Measurements from ENCODE around the gene MSI2.

MSI2 gene

DNA sequence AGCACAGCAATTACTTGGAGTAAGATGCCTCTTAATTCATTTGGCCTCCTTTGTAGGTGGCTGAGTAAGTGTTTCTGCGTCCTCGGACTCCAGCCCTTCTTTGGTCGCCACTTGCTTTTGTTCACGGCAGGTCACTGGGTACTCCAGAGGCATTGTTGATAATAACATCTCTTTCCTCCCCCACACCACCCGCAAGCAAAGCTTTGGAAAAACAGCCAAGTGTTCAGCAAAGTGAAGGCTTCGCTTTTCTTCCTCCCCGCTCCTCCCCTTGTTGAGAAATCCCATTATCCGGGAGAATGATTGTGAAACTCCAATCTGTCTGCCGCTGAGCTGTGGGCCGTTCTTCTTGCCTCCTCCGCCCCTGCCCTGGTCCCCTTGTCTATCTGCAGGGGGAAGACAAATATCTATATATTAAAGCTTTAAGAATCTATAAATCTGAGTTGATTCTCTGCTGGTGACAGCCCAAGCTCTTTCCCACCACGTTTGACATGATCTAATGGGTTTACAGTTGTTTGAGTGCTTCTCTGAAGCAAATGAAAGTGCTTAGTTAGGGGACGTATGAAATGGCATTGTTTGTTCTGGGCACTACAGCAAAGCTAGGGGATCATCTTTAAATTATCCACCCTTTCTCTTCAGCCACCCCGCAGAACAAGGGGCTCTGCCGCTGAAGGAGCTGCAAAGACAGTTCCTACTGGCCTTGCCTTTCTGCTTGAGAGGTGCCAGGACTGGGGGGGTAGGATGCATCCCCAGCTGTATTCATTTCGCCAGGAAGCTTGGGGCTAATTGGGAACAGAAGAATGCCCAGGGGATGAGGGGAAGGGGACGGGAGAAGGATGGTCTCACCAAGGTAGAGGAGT, 321.7 kb downstream of the MSI2 start:
- Histone ChIP-seq H3K4me3 (ENCODE audit: low read length) (no peak overlapping the region), H3K36me3 (ENCODE audit: control insufficient read depth, insufficient read depth, low read length) (no peaks in the 10 kb centered on the region), H3K4me1 (ENCODE audit: control insufficient read depth, insufficient read depth, low read length) (peaks cover 4% of the 10 kb centered on the region), H3K9ac (ENCODE audit: low read length) (no peak overlapping the region), H3K27me3 (ENCODE audit: control insufficient read depth, insufficient read depth, low read length) (no peaks in the 10 kb centered on the region), H3K9me3 (ENCODE audit: control insufficient read depth, low read length) (no peaks in the 10 kb centered on the region)

DNA sequence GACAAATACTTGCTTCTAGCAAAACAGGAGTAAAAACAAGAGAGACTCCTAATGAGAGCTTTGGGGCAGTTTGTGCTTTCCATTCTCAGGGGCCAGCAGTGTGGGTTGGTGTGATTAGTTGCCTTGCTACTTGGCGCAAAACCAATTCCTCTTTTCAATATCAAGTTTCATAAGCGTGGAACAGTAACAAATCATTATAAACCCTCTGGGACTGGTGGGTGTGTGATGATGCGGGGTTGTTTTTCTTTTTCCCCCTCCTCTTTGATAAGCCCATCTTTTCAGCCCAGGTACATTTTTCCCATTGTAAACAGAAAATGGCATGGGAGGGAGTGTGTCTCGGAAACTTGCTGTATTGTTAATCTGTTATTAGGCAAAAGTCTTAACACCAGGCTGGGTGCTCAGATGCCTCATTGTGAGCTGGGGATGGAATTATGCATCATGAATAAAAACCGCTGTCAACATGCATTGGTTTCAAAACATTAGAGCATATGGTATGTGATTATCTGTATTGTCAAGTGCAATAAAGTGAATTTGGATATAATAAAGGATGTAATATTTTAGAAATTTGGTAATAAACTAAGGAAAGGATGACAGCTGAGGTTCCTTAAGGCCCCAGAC, 322.4 kb downstream of the MSI2 start:
- Histone ChIP-seq H3K27me3 (ENCODE audit: control insufficient read depth, insufficient read depth, low read length) (no peaks in the 10 kb centered on the region), H3K4me3 (ENCODE audit: low read length) (no peak overlapping the region), H3K4me1 (ENCODE audit: control insufficient read depth, insufficient read depth, low read length) (peaks cover 4% of the 10 kb centered on the region), H3K36me3 (ENCODE audit: control insufficient read depth, insufficient read depth, low read length) (no peaks in the 10 kb centered on the region), H3K9ac (ENCODE audit: low read length) (no peak overlapping the region), H3K9me3 (ENCODE audit: control insufficient read depth, low read length) (no peaks in the 10 kb centered on the region)

DNA sequence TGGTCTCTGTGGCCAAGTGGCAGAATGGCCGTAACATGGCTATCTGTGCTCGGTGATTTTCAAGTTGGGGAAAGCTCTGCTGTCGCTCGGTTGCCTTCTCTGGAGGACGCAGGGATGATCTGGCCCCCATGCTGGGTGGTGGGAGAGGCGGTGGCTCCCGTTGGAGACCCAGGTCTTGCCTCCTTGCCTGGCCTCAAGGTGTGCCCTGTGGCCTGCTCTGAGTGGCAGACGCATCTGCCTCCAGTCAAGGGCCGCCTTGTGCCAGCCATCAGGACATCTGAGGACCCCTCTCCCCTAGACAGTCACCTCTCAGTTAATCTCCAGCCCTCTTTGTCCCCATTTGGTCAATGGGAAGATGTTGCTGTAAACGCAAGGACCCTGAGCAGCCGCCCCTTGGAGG, 322.9 kb downstream of the MSI2 start:
- no peaks in the 10 kb centered on the region for H3K36me3 ChIP-seq (ENCODE audit: control insufficient read depth, insufficient read depth, low read length)
- H3K4me3 ChIP-seq (ENCODE audit: low read length), result no peak overlapping the region
- H3K4me1 ChIP-seq (ENCODE audit: control insufficient read depth, insufficient read depth, low read length), result peaks cover 4% of the 10 kb centered on the region
- no peaks in the 10 kb centered on the region for H3K27me3 ChIP-seq (ENCODE audit: control insufficient read depth, insufficient read depth, low read length)
- no peak overlapping the region for H3K9ac ChIP-seq (ENCODE audit: low read length)
- no peaks in the 10 kb centered on the region for H3K9me3 ChIP-seq (ENCODE audit: control insufficient read depth, low read length)

DNA sequence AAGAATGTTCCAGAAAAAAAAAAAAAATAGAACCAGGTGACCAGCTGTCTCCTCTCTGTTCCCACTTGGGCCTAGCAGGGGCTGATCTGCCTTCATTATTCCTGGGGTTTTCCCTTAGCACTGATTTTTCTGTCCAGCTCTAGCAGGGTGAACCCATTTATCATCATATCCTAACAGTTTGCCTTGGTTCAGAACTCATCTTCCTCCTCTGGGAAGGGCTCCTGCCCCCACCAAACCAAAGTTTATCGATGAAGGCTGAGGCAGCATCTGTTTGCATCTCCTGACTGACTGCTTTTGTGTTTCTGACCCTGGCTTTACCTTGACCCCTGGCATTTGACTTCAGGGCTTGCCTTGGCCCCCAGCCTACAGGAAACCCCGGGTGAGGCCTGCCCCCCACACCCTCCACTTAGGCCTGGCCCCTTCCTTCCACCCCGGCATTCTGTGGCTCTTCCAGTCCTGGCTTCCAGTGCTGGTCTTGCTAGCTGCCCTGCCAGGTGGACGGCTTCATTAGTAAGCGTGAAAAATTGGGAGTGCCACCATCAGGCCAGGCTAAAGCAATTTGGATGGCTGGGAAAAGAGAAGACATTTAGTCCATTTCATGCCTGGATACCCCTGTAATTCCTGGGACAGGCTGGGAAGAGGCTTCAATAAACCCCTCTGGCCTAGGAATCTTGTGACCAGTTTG, 323.9 kb downstream of the MSI2 start:
- no peaks in the 10 kb centered on the region for H3K27me3 ChIP-seq (ENCODE audit: control insufficient read depth, insufficient read depth, low read length)
- no peak overlapping the region for H3K9ac ChIP-seq (ENCODE audit: low read length)
- no peaks in the 10 kb centered on the region for H3K9me3 ChIP-seq (ENCODE audit: control insufficient read depth, low read length)
- no peak overlapping the region for H3K4me3 ChIP-seq (ENCODE audit: low read length)
- peaks cover 4% of the 10 kb centered on the region for H3K4me1 ChIP-seq (ENCODE audit: control insufficient read depth, insufficient read depth, low read length)
- no peaks in the 10 kb centered on the region for H3K36me3 ChIP-seq (ENCODE audit: control insufficient read depth, insufficient read depth, low read length)

DNA sequence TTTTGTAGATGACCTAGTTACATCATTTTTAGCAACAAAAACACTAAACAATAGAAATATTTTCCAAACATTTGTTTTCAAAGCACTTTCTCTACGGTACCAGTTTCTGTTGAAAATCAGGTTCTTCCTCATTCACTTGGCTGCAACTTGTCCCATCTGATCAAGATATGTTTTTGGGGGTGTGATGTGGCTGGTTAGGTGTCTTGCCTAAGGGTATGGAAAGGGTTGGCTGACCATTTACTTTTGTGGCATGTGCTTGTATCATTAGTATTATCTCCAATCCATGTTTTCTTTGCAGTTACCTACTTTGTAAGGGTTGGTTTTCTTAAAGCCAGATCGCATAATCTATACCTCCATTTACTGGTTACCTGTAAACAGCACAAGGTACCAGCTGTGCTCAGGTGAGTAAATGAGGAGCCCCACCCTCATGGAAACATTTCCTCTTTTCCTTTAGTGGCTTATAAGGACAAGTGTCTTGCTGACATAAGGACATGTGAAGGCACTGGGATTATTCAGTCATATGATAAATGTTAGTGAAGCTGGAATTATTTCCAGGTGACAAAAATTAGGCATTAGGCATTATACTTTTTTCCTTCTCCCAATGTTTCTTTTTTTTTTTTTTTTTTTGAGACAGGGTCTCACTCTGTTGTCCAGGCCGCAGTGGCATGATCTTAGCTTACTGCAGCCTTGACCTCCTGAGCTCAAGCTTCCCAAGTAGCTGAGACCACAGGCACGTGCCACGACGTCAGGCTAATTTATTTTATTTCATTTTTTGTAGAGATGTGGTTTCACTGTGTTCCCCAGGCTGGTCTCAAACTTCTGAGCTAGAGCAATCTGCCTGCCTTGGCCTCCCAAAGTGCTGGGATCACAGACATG, 326.8 kb downstream of the MSI2 start:
- Histone ChIP-seq H3K4me3 (ENCODE audit: low read length) (no peak overlapping the region), H3K9me3 (ENCODE audit: control insufficient read depth, low read length) (no peaks in the 10 kb centered on the region), H3K27me3 (ENCODE audit: control insufficient read depth, insufficient read depth, low read length) (no peaks in the 10 kb centered on the region), H3K36me3 (ENCODE audit: control insufficient read depth, insufficient read depth, low read length) (no peaks in the 10 kb centered on the region), H3K4me1 (ENCODE audit: control insufficient read depth, insufficient read depth, low read length) (peaks cover 4% of the 10 kb centered on the region), H3K9ac (ENCODE audit: low read length) (no peak overlapping the region)

DNA sequence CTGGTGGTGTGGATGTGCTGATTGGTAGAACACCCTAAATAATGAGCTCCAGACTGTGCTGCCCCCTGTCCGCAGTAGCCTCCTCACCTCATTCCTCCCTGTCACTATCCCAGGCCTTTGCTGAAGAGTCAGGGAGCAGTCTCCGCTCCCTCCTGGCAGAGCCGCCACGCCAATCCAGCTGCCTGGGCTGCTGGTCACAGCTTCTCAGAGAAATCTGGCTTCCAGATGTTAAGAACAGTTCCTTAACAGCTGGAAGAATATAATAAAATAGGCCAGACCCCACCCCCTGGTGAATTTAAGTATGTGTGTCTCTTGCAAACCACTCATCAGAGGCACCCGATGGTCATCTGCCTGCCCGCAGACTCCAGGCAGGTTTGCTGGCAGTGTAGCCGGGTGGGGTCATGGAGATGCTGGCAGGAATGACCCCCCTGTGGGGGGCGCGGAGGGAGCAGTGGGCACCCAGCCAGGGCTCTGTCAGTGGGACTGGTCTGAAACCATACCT, 327.8 kb downstream of the MSI2 start:
- no peaks in the 10 kb centered on the region for H3K27me3 ChIP-seq (ENCODE audit: control insufficient read depth, insufficient read depth, low read length)
- no peaks in the 10 kb centered on the region for H3K36me3 ChIP-seq (ENCODE audit: control insufficient read depth, insufficient read depth, low read length)
- H3K9ac ChIP-seq (ENCODE audit: low read length), result no peak overlapping the region
- no peaks in the 10 kb centered on the region for H3K4me1 ChIP-seq (ENCODE audit: control insufficient read depth, insufficient read depth, low read length)
- no peaks in the 10 kb centered on the region for H3K9me3 ChIP-seq (ENCODE audit: control insufficient read depth, low read length)
- H3K4me3 ChIP-seq (ENCODE audit: low read length), result no peak overlapping the region

DNA sequence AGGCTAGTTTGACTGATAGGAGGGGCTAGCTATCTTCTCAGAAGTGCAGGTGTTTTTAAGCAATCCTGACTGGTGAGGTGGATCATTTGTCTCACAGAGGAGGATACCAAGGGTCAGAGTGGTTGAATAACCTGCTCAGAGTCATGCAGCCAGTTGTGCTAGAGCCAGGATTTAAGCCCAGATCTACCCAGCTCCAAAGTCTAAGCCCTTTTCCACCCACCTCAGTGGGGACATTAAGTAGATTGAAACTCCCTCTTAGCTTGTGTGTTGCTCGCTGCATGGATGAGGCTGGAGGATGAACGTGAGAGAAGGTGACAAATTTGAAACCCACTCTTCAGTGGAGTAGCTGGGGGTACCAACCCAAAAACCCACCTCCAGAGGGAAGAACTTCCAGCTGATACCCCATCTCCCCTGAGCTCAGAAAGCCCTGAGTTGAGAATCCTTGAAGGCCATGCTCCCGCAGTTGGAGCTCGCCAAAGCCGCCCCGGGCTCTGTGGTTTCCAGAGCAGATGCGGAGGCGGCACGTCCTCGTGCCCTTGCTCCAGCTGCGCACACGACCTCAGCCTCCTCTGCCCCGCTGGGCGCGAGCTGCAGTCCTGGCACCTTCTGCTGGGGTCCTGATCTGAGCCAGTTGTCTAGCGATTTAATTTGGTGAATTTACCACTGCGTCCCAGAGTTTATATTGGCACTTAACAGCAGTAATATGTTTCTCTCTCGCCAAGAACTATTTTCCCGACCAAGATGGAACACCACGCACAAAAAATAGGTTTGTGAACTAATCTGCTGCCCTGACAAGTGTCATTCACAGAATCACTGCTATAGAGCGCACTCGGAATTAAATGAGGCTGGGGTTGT, 329.2 kb downstream of the MSI2 start:
- H3K4me1 ChIP-seq (ENCODE audit: control insufficient read depth, insufficient read depth, low read length), result no peaks in the 10 kb centered on the region
- no peaks in the 10 kb centered on the region for H3K27me3 ChIP-seq (ENCODE audit: control insufficient read depth, insufficient read depth, low read length)
- H3K36me3 ChIP-seq (ENCODE audit: control insufficient read depth, insufficient read depth, low read length), result no peaks in the 10 kb centered on the region
- no peak overlapping the region for H3K9ac ChIP-seq (ENCODE audit: low read length)
- no peaks in the 10 kb centered on the region for H3K9me3 ChIP-seq (ENCODE audit: control insufficient read depth, low read length)
- H3K4me3 ChIP-seq (ENCODE audit: low read length), result no peak overlapping the region

DNA sequence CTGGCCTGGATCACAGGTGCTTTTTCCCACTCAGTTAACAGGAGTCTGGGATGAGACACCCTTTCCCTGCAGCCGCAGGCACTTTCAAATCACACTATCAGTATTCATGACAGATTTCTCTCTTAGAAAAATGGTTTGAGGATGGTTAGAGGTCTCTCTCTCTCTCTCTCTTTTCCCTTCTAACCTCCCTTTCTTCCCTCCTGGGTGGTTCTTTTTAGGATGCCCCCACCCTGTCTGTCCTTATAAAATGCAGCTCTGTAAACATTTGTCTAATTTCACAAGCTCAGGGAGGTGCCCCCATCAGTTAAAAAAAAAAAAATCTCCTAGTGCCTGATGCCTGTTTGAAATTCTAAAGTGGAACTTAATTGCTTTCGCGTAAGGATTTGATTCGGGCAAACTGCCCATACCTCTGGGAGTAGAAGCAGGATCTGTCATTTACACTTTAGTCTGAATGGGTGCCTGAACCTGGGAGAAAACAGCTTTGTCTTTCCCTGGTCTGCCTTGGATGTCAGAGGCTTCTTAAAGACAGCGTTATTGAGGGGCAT, 329.9 kb downstream of the MSI2 start:
- Histone ChIP-seq H3K36me3 (ENCODE audit: control insufficient read depth, insufficient read depth, low read length) (no peaks in the 10 kb centered on the region), H3K4me3 (ENCODE audit: low read length) (no peak overlapping the region), H3K9me3 (ENCODE audit: control insufficient read depth, low read length) (no peaks in the 10 kb centered on the region), H3K4me1 (ENCODE audit: control insufficient read depth, insufficient read depth, low read length) (no peaks in the 10 kb centered on the region), H3K27me3 (ENCODE audit: control insufficient read depth, insufficient read depth, low read length) (no peaks in the 10 kb centered on the region), H3K9ac (ENCODE audit: low read length) (no peak overlapping the region)

DNA sequence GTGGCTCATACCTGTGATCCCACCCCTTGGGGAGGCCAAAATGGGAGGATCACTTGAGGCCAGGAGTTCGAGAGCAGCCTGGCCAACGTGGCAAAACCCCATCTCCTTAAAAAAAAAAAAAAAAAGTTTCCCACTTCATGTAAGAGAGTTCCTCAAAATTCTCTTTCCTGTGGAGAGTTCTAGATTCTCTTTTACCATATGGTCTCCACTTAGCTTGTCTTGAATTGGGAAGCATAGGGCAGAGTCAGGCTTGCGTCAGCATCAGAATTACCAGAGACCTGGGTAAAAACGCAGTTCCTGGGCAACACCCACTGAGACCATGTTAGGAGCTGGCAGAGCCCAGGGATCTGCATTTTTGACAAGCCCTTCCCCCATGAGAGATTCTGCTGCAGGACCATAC, 330.4 kb downstream of the MSI2 start:
- Histone ChIP-seq H3K36me3 (ENCODE audit: control insufficient read depth, insufficient read depth, low read length) (no peaks in the 10 kb centered on the region), H3K9me3 (ENCODE audit: control insufficient read depth, low read length) (no peaks in the 10 kb centered on the region), H3K4me3 (ENCODE audit: low read length) (no peak overlapping the region), H3K4me1 (ENCODE audit: control insufficient read depth, insufficient read depth, low read length) (no peaks in the 10 kb centered on the region), H3K27me3 (ENCODE audit: control insufficient read depth, insufficient read depth, low read length) (no peaks in the 10 kb centered on the region), H3K9ac (ENCODE audit: low read length) (no peak overlapping the region)

DNA sequence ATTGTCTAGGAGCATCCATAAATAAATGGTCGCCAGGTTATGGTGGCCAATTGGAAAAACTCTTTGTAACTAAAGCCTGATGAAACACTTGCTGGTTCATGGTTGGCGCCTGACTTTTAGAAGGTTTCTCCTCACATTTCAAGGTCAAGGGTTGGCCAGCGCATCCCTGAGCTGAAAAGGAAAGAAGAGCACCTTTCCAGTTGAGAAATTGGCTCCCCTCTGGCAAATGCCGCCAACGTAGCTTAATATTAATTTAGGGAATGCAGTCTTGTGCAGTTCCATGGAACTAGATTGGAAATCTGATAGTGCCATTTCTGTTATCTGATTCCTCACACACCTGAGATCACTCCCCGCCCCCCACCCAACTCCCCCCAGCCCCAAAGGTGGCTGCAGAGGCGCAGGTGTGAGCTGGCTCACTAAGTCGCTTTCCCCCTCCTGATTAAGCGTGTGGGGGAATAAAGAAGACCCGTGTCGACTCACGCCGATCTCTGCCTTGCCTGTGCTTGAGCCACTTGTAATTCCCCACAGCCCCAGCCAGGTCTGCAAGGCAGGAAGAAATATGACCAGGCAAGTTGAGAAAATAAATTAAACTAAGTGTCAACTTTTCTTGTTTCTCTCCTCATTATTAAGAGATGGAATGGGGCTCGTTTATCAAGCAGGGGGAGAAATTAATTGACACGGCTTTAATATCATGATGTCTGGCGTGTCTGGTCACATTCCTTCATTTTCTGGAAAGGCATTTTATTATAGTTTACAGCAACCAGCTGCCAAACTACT, 331.1 kb downstream of the MSI2 start:
- Histone ChIP-seq H3K27me3 (ENCODE audit: control insufficient read depth, insufficient read depth, low read length) (no peaks in the 10 kb centered on the region), H3K4me1 (ENCODE audit: control insufficient read depth, insufficient read depth, low read length) (no peaks in the 10 kb centered on the region), H3K9ac (ENCODE audit: low read length) (no peak overlapping the region), H3K36me3 (ENCODE audit: control insufficient read depth, insufficient read depth, low read length) (no peaks in the 10 kb centered on the region), H3K4me3 (ENCODE audit: low read length) (no peak overlapping the region), H3K9me3 (ENCODE audit: control insufficient read depth, low read length) (no peaks in the 10 kb centered on the region)
